ENCODE data around the gene USP34.

The USP34 gene

GRCh38 chr2:61283443-61284160, 187.3 kb downstream of the USP34 start:
- no peak for DNase-seq

- no peak for DNase-seq
These were observed 188.7 kb downstream of the USP34 start for GRCh38 chr2:61282104-61282590.

GRCh38 chr2:61281321-61281720, 189.6 kb downstream of the USP34 start:
- DNase-seq, result no peak

GRCh38 chr2:61277756-61278155, 193.1 kb downstream of the USP34 start:
- DNase-seq, result no peak

- DNase-seq, result no peak
These were observed 195.2 kb downstream of the USP34 start for GRCh38 chr2:61275575-61276184.

- DNase-seq, result no peak
These were observed 198.3 kb downstream of the USP34 start for GRCh38 chr2:61272421-61273070.

GRCh38 chr2:61268249-61268648, 202.6 kb downstream of the USP34 start:
- no peak for DNase-seq

GRCh38 chr2:61266632-61267505, 204.0 kb downstream of the USP34 start:
- no peak for DNase-seq

- DNase-seq, result no peak
These were observed 207.1 kb downstream of the USP34 start for GRCh38 chr2:61263830-61264229.

GRCh38 chr2:61262699-61263098, 208.2 kb downstream of the USP34 start:
- no peak for DNase-seq

- no peak for DNase-seq
These were observed 213.4 kb downstream of the USP34 start for GRCh38 chr2:61257446-61257845.

- DNase-seq, result no peak
These were observed 215.1 kb downstream of the USP34 start for GRCh38 chr2:61255580-61256437.

- DNase-seq, result no peak
These were observed 216.4 kb downstream of the USP34 start for GRCh38 chr2:61254536-61254935.

- DNase-seq, result no peak
These were observed 217.8 kb downstream of the USP34 start for GRCh38 chr2:61253136-61253535.

GRCh38 chr2:61252031-61252430, 218.9 kb downstream of the USP34 start:
- no peak for DNase-seq

- DNase-seq, result no peak
These were observed 221.3 kb downstream of the USP34 start for GRCh38 chr2:61249521-61250071.

- no peak for DNase-seq
These were observed 223.6 kb downstream of the USP34 start for GRCh38 chr2:61247204-61247812.

- no peak for DNase-seq
These were observed 226.2 kb downstream of the USP34 start for GRCh38 chr2:61244694-61245093.

GRCh38 chr2:61241266-61241665, 229.6 kb downstream of the USP34 start:
- DNase-seq, result no peak

GRCh38 chr2:61238219-61239012, 232.5 kb downstream of the USP34 start:
- no peak for DNase-seq

All from eye (tissue), 1 donor.